GM12878 (cell line): ENCODE measurements around the gene NKAIN2. TPM values are rescaled to one million over a fixed set of nuclear protein-coding genes. Genes with fewer than 3 reads are reported as not detected.
"Not testable (repeated sequence)": the region's sequence is repeated elsewhere in the genome, so short reads cannot be mapped to it uniquely, and the experiment has no call there.

ENCODE experiments used
- ATAC-seq: fragments of 200-7000 bp; cut with Tn5 transposase; 3 replicates; pipeline ENCODE4 v1.9.1; 2020; ENCODE audit warnings: mild to moderate bottlenecking, moderate library complexity
- BruUV-seq: library from RNA; stranded (reverse); fragments of 400-500 nt; replicated peaks from 2 replicates; lab custom pipeline; 2021; lab: Mats Ljungman, UMichigan
- CTCF ChIA-PET: fragments of 300-600 bp; sonication (Branson Sonifier 250); formaldehyde crosslinking; extraction: SDS; loops from one replicate; lab custom pipeline; 2021; ENCODE audit warnings: inconsistent platforms; lab: Yijun Ruan, JAX
- POLR2A ChIA-PET: fragments of 350-600 bp; formaldehyde crosslinking; extraction: SDS; loops from one replicate; lab custom pipeline; 2021; ENCODE audit warnings: inconsistent platforms; lab: Charles Lee
- RAD21 ChIA-PET: fragments of 300-600 bp; sonication (Branson Sonifier 250); formaldehyde crosslinking; loops from one replicate; lab custom pipeline; 2023; ENCODE audit warnings: antibody characterized with exemption; ENCODE audit not compliant: unreplicated experiment; lab: Charles Lee
- SMC1A ChIA-PET: fragments of 300-600 bp; sonication (Branson Sonifier 250); formaldehyde crosslinking; loops from one replicate; lab custom pipeline; 2023; ENCODE audit not compliant: unreplicated experiment, uncharacterized antibody; lab: Charles Lee
- DNase-seq: peaks from one replicate; pipeline ENCODE4 v3.0.0-alpha.2; 2011; ENCODE audit warnings: low read depth, low spot score
- FAIRE-seq: peaks from 3 replicates; lab custom pipeline; 2011; peaks lifted over from hg19 to GRCh38; lab: Jason Lieb, UNC
- H2AFZ ChIP-seq: 2 replicates; pipeline ENCODE4 v1.6.0; 2011; ENCODE audit warnings: low read depth, low read length, control low read depth; ENCODE audit not compliant: control insufficient read depth
- H3K27ac ChIP-seq: 2 replicates; pipeline ENCODE4 v1.5.1; 2011; ENCODE audit warnings: control low read depth; ENCODE audit not compliant: control insufficient read depth, insufficient read depth
- H3K27me3 ChIP-seq, 2 experiments: replicated peaks in 1 of 2; 2 replicates each; pipeline versions ENCODE4 v1.6.0 to v1.6.1; 2011; ENCODE audit warnings: low read length in 1 of 2; ENCODE audit not compliant: control insufficient read depth in 2 of 2, insufficient read depth in 2 of 2
- H3K36me3 ChIP-seq, 2 experiments: 2 replicates each; pipeline ENCODE4 v1.5.1; 2011; ENCODE audit warnings: low read length in 1 of 2; ENCODE audit not compliant: control insufficient read depth in 2 of 2, insufficient read depth in 2 of 2
- H3K4me1 ChIP-seq: 2 replicates; pipeline ENCODE4 v1.6.1; 2011; ENCODE audit warnings: mild to moderate bottlenecking, low read length, moderate library complexity, mixed read lengths; ENCODE audit not compliant: control insufficient read depth, insufficient read depth
- H3K4me2 ChIP-seq: 2 replicates; pipeline ENCODE4 v1.6.0; 2011; ENCODE audit warnings: control low read depth; ENCODE audit not compliant: control insufficient read depth, insufficient read depth
- H3K4me3 ChIP-seq: fragments of 200-600 bp; sonication (generic); 2 replicates; pipeline ENCODE4 v1.5.1; 2016
- H3K79me2 ChIP-seq: 2 replicates; pipeline ENCODE4 v1.6.0; 2011; ENCODE audit warnings: low read length; ENCODE audit not compliant: control insufficient read depth, insufficient read depth
- H3K9ac ChIP-seq: 2 replicates; pipeline ENCODE4 v1.8.0; 2011; ENCODE audit warnings: low read length, control low read depth, mixed read lengths; ENCODE audit not compliant: control insufficient read depth, insufficient read depth
- H3K9me3 ChIP-seq: replicated peaks from 3 replicates; pipeline ENCODE4 v1.5.1; 2011; ENCODE audit warnings: mild to moderate bottlenecking, low read length; ENCODE audit not compliant: control insufficient read depth, insufficient read depth
- H4K20me1 ChIP-seq: 2 replicates; pipeline ENCODE4 v1.6.0; 2011; ENCODE audit not compliant: control insufficient read depth, insufficient read depth
- IKZF2 ChIP-seq, 2 experiments: fragments of 450-650 bp; IDR thresholded peaks; 2 replicates each; pipeline ENCODE4 v1.6.1; 2017; ENCODE audit warnings: mild to moderate bottlenecking in 2 of 2, moderate library complexity in 2 of 2
- WGBS: methylation state at CpG from one replicate; pipeline ENCODE4 v1.1.6; 2016; ENCODE audit warnings: low lambda C conversion rate; ENCODE audit not compliant: insufficient replicate concordance, insufficient coverage; ENCODE audit errors: missing lambda C conversion rate; 5-methylcytosine and 5-hydroxymethylcytosine counted together
- in situ Hi-C: fragments of 300-500 bp; cut with MboI; formaldehyde crosslinking; loops from 9 replicates; pipeline ENCODE4 v1.14.3; 2018; ENCODE audit warnings: mixed read lengths
- intact Hi-C: fragments of 100-400 bp; cut with micrococcal nuclease; formaldehyde crosslinking; loops from one replicate; pipeline ENCODE4 v1.14.2; 2022; ENCODE audit not compliant: unreplicated experiment
- polyA plus RNA-seq, 11 experiments: library from polyadenylated mRNA; depleted of rRNA in 4 of 11; unstranded in 6 of 11; stranded (reverse) in 5 of 11; fragments of >200 nt; fragmentation: Nextera tagmentation in 4 of 11; fragmentation: Illumina TruSeq in 1 of 11; extraction: Ambion mirVana in 4 of 11; extraction: Trizol in 1 of 11; gene quantifications; 1 replicate in 1 of 11; 2 replicates in 10 of 11; pipeline versions ENCODE4 v1.2.1 to v1.2.3, GENCODE V29; 2011 to 2016; ENCODE audit warnings: inconsistent platforms in 2 of 11, missing spikeins in 2 of 11, low read depth in 1 of 11
- total RNA-seq, 4 experiments: library from RNA; depleted of rRNA in 3 of 4; stranded (reverse); fragments of >200 nt in 3 of 4; fragmentation: Illumina TruSeq in 1 of 4; extraction: Trizol in 1 of 4; gene quantifications; 2 replicates each; pipeline versions ENCODE4 v1.2.1 to v1.2.3, GENCODE V29; 2013 to 2021

Gene NKAIN2
- total and polyA plus RNA-seq, 10 of the 15 experiments (the other 5 are each of a cell fraction or from before 2014, with no cell fraction given): not detected

- 80% methylated on average over 12 of the region's 17 CpGs for WGBS
- intact Hi-C loops, H3K27ac ChIP-seq, H3K9ac ChIP-seq, H3K79me2 ChIP-seq, ATAC-seq, SMC1A ChIA-PET, H4K20me1 ChIP-seq, BruUV-seq, H3K36me3 ChIP-seq, H3K4me3 ChIP-seq, POLR2A ChIA-PET, H3K4me1 ChIP-seq, RAD21 ChIA-PET, FAIRE-seq, in situ Hi-C loops, H3K4me2 ChIP-seq, H2AFZ ChIP-seq, CTCF ChIA-PET, DNase-seq, H3K27me3 ChIP-seq, H3K9me3 ChIP-seq: not testable (repeated sequence)
These were observed 908.9 kb downstream of the NKAIN2 start for GRCh38 chr6:124712532-124712931.

GRCh38 chr6:124714728-124715127 is 911.1 kb downstream of the NKAIN2 start:
- Histone ChIP-seq H2AFZ (no peak overlapping the region), H4K20me1 (no peaks in the 10 kb centered on the region), H3K4me2 (no peak overlapping the region), H3K4me3 (no peak overlapping the region), H3K27ac (no peak overlapping the region), H3K36me3 (no peaks in the 10 kb centered on the region), H3K79me2 (no peaks in the 10 kb centered on the region), H3K9ac (no peak overlapping the region), H3K27me3 (no peaks in the 10 kb centered on the region), H3K9me3 (no peaks in the 10 kb centered on the region), H3K4me1 (no peaks in the 10 kb centered on the region)
- ChIA-PET POLR2A (no interaction called here), SMC1A (no interaction called here), RAD21 (no interaction called here), CTCF (no interaction called here)
- WGBS: 3% methylated on average over 2 of the region's 2 CpGs
- ATAC-seq (no peak), DNase-seq (no peak), FAIRE-seq (no peak)
- intact Hi-C loops: no loop called here
- no peak for TF ChIP-seq IKZF2 (IDR thresholded peaks at IDR 0.05)
- BruUV-seq: no TSS peak
- in situ Hi-C loops: no loop called here
